HG03442 (cell line): ENCODE data around the gene GIPC3.
"Not testable (repeated sequence)": the region's sequence is repeated elsewhere in the genome, so short reads cannot be mapped to it uniquely, and the experiment has no call there.

Source experiments
- ATAC-seq: cut with Tn5 transposase; IDR thresholded peaks from one replicate; pipeline ENCODE4 v1.9.1; 2021; ENCODE audit warnings: mild to moderate bottlenecking, moderate library complexity; ENCODE audit not compliant: unreplicated experiment

The GIPC3 gene

GRCh38 chr19:3550947-3551791, 34.1 kb upstream of the GIPC3 start:
- ATAC-seq = no peak

- no peak for ATAC-seq
Observed at GRCh38 chr19:3551792-3552095, 33.5 kb upstream of the GIPC3 start.

DNA sequence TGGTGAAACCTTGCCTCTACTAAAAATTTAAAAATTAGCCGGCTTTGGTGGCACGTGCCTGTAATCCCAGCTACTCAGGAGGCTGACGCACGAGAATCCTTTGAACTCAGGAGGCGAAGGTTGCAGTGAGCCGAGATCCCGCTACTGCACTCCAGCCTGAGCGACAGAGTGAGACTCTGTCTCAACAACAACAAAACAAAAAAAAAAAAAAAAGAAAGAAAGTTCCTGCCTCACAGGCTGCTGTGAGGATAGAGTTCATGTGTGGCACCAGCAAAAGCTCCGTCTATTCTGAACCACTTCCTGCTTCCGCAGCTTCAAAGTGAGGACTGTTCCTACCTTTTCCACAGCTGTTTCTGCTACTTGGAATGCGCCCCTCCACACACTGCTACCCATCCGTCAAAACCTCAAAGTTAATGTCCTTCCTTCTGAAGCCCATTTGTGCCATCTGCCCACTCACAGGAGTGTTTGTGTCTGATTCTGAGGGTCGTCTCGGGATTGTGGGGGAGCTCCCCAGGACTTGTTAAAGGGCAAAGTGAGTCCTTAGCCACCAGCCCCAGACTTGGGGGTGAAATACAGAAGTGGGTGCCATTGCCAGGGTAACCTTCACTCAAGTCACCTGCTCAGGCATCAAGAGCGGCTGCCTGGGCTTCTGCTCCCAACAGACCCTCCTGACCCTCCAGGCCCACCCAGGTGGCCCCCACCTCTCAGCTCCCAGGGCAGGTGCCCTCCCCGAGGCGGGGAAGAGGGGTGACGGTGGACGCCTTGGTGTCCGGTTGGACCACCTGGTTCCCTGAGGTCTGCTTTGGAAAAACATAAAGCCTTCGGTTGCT, 30.8 kb upstream of the GIPC3 start:
- ATAC-seq = no peak

- no peak for ATAC-seq
Observed at GRCh38 chr19:3555653-3556422, 29.4 kb upstream of the GIPC3 start.

DNA sequence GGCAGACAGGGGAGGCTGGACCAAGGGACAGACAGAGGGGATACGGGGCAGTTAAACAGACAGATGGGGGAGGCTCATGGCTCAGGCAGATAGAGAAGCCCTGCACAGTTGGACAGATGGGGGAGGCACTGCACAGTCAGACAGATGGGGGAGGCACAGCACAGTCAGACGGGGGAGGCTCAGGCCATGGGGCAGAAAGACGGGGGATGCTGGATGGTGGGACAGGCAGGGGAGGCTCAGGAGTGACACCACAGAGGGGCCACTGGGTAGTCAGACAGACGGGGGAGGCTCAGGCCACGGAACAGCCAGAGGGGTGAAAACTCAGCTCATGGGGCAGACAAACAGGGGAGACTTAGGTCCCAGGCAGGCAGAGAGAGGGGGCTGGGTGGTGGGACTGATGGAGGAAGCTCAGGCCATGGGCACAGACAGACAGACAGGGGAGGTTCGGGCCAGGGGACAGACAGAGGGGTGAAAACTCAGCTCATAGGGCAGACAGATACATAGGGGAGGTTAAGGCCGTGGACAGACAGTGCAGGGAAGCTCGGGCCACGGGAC, 28.8 kb upstream of the GIPC3 start:
- ATAC-seq = no peak

- peak; percentile 26 for ATAC-seq
Observed at GRCh38 chr19:3556978-3557460, 28.3 kb upstream of the GIPC3 start.

DNA sequence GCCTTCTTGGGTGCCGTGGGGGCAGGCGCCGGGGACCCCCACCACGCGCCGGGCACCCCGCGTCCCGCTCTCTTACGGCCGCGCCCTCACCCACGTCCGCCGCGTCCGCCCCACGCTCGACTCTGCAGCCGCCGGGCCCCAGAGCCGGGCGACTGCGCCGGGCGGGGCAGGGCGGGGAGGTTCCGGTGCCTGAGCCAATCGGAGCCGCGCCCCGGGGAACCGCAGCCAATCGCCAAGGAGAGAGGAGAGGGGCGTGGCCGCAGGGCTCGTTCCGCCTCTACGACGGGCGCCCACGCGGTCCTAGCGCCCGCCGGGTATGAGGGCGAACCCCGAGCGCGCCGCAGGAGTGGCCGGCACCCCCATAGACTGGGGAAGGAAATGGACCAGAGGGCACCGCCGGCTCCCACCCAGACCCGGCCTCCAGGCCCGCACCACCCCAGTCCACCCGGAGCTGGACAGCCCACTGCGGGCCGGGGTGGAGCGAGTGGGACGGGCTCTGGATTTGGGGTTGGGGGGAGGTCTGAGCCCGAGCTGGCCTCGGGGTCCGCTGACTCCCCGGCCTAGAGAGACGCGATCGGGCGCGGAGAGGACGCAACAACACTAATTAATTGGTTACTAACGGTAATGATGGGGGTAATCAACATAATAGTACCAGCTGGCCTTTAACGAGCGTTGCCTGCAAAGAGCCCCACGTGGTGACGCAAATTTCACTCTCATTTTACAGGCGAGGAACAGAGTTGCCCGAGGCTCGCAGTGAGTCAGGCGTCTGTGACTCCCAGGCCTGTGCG, 27.6 kb upstream of the GIPC3 start, which contains the start of gene MFSD12:
Gene MFSD12, minus strand, starts transcription at position 126 of the 788 bp plus-strand sequence. CDS start 183 bp downstream, outside the sequence.
- ATAC-seq = peak; percentile 79

DNA sequence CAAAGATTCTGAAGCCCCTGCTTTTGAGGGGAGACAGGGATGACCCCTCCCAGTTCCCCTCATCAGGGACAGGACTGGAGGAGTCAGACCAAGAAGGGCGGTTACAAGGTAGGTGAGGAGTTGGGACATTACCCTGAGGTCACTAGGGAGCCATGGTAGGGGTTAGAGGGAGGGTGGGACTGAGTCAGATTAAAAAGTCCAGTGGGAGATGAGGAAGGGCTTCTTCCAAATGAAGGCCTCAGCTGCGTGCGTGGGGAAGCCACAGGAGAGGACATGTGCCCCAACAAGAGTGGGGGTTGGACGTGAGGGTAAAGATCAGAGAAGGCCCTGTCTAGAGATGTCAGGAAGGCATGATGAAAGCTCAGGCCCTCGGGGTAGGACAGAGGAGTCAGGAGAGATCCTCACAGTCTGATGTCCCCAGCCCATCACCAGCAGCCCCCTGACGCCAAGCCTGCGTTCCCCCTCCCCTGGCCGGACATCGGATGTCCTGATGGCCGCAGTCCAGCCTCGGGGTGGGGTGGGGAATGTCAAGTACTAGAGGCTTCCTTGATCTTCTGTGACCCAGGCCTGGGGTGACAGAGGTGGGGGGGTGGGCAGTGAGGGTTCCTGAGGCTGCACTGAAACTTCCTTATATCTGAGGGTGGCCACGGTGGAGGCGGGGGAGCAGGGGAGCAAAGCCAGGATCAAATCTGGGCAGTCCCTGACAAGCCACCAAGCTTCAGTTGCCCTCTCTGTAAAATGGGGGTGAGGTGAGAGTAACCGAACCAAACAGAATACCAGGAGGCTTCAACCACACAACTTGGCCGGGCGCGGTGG, 21.4 kb upstream of the GIPC3 start:
- ATAC-seq = no peak

DNA sequence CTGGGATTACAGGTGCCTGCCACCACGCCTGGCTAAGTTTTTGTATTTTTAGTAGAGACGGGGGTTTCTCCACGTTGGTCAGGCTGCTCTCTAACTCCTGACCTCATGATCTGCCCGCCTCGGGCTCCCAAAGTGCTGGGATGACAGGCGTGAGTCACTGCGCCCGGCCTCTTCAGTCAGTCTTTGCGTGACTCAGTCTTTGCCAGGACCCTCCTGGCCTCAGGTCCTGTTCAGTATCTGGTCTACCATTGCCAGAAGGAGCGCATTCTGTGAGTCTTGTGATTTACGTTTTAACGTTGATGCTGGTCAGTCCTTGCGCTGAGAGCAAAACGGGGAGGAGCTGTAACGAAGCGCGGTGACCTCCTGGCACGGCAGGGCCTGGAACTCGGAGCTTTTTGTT, 20.1 kb upstream of the GIPC3 start:
- no peak for ATAC-seq

DNA sequence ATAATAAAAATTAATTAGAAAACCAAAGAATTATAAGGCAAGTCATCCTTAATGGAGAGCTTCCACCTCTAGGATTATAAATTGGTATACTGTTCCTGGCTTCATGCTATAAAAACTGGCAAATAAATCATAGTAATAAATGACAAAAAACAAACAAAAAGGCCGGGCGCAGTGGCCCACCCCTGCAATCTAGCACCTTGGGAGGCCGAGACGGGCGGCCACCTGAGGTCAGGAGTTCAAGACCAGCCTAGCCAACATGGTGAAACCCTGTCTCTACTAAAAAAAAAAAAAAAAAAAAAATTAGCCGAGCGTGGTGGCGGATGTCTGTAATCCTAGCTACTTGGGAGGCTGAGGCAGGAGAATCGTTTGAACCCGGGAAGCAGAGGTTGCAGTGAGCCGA, 15.2 kb upstream of the GIPC3 start:
- ATAC-seq = not testable (repeated sequence)

- ATAC-seq = no peak
Observed at GRCh38 chr19:3570606-3571011, 14.7 kb upstream of the GIPC3 start.

GRCh38 chr19:3572132-3572854, 13.0 kb upstream of the GIPC3 start:
- peak; percentile 86 for ATAC-seq

DNA sequence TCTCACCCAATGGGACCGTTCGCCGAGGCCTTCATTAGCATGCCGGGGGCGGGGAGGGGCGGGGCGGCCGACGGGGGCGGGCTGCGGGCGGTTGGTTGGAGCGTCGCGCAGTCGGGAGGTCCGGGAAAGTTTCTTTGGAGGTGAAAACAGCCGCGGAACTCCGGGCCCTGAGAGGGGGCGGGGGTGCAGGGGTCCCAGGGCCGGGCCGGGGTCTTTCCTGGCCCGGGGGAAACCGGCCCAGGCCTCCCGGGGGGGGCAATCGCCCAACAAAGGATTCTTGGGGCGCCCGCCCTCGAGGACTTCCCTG, 12.5 kb upstream of the GIPC3 start, which contains the start of gene HMG20B:
Gene HMG20B, plus strand, starts transcription at position 90 of the 307 bp plus-strand sequence. CDS start 366 bp downstream, outside the sequence.
- no peak for ATAC-seq

DNA sequence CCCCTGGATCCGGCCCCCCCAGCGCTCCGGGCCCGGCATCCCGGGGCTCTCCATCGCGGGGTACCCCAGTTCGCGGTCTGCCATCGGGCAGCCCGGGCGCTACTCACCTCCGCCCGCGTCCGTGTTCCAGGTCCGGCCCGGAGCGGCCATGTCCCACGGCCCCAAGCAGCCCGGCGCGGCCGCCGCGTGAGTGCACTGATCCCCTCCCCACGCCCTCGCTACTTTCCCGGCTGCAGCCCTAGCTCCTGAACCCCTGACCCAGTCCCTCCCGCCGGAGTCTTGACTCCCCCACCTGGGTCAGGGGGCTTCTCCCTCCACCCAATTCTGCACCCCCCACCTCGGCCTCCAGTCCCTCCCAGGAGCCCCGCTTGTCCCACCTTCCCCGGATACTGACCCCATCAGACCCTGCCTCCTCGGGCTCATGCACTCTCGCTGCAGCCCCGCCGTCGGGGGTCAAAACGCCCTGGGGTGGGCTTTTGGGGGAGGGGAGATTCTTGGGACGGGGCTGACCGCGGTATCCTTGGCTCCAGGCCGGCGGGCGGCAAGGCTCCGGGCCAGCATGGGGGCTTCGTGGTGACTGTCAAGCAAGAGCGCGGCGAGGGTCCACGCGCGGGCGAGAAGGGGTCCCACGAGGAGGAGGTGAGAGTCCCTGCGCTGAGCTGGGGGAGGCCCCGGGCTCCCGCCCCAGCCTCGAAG, 12.0 kb upstream of the GIPC3 start:
- peak; percentile 2 for ATAC-seq

- peak; percentile 32 for ATAC-seq
Observed at GRCh38 chr19:3573858-3574637, 11.2 kb upstream of the GIPC3 start.

GRCh38 chr19:3575260-3575741, 10.0 kb upstream of the GIPC3 start:
- ATAC-seq = no peak
